ENCODE results near the gene OTOP3.

- TF ChIP-seq CTCF (conservative IDR thresholded peaks at IDR 0.05), result no peak
- TF ChIP-seq ZFX (IDR thresholded peaks at IDR 0.05), result no peak
Observed at GRCh38 chr17:74999523-74999922, 63.8 kb downstream of the OTOP3 start.
